ENCODE measurements around the gene SP2. TPM values are rescaled to one million over a fixed set of nuclear protein-coding genes. Genes with fewer than 3 reads are reported as not detected.

SP2 gene
- total RNA-seq, 1 experiment from 2014 or later, result 3.9 TPM

- Histone ChIP-seq H3K9me2 (replicated peaks; ENCODE audit: low read length) (no peaks in the 10 kb centered on the region), H2AFZ (ENCODE audit: low read length) (no peak overlapping the region), H3K27me3 (ENCODE audit: low read length) (no peaks in the 10 kb centered on the region), H3K4me1 (ENCODE audit: insufficient read depth, low read length) (peaks cover 36% of the 10 kb centered on the region), H3K9me3 (ENCODE audit: low read length) (no peaks in the 10 kb centered on the region), H3K9ac (ENCODE audit: low read length) (no peak overlapping the region), H3K36me3 (ENCODE audit: low read depth, low read length) (no peaks in the 10 kb centered on the region), H3K79me2 (ENCODE audit: low read length) (peaks cover 1% of the 10 kb centered on the region), H3F3A (ENCODE audit: low read length, unreplicated experiment) (no peaks in the 10 kb centered on the region), H3K4me3 (ENCODE audit: low read length) (no peak overlapping the region), H4K20me1 (ENCODE audit: low read length) (no peaks in the 10 kb centered on the region), H3K27ac (ENCODE audit: low read length) (peak overlapping the region; percentile 92), H3K4me2 (ENCODE audit: low read length) (no peak overlapping the region)
- DNase-seq, result peak; percentile 38
- POLR2A ChIA-PET (ENCODE audit: unreplicated experiment), result no interaction called here
- TF ChIP-seq EZH2phosphoT487 (IDR thresholded peaks at IDR 0.05; ENCODE audit: borderline replicate concordance, low read length) (no peak), EZH2 (IDR thresholded peaks at IDR 0.05; ENCODE audit: low read length, unreplicated experiment) (no peak), CTCF (conservative IDR thresholded peaks at IDR 0.05; ENCODE audit: low read depth, low read length) (no peak)
- peak; percentile 12 for ATAC-seq
- CTCF ChIA-PET, result no interaction called here
- intact Hi-C loops (cut with micrococcal nuclease), result no loop called here
- BruUV-seq (replicated peaks), result no TSS peak
These were observed 70.1 kb downstream of the SP2 start for GRCh38 chr17:47966079-47966519.

GRCh38 chr17:47967607-47968252, 71.7 kb downstream of the SP2 start:
- Histone ChIP-seq H3K27me3 (ENCODE audit: low read length) (no peaks in the 10 kb centered on the region), H3K36me3 (ENCODE audit: low read depth, low read length) (no peaks in the 10 kb centered on the region; the same call in 1 of the 2 replicates), H3F3A (ENCODE audit: low read length, unreplicated experiment) (no peaks in the 10 kb centered on the region), H3K79me2 (ENCODE audit: low read length) (peaks cover 18% of the 10 kb centered on the region), H3K9me3 (ENCODE audit: low read length) (no peaks in the 10 kb centered on the region), H4K20me1 (ENCODE audit: low read length) (no peaks in the 10 kb centered on the region), H3K4me3 (ENCODE audit: low read length) (no peak overlapping the region), H3K27ac (ENCODE audit: low read length) (peak overlapping the region; percentile 92), H3K4me1 (ENCODE audit: insufficient read depth, low read length) (peaks cover 49% of the 10 kb centered on the region), H2AFZ (ENCODE audit: low read length) (peak overlapping the region; percentile 41), H3K9me2 (replicated peaks; ENCODE audit: low read length) (no peaks in the 10 kb centered on the region), H3K4me2 (ENCODE audit: low read length) (peak overlapping the region; percentile 38), H3K9ac (ENCODE audit: low read length) (peak overlapping the region; percentile 61)
- ChIA-PET CTCF (interaction anchor here (1.0 to 2.0 kb wide), 5 partner anchors 18 to 58 kb away, joined by 5 to 10 read pairs (median 6); no protein-coding TSS in a partner anchor), POLR2A (ENCODE audit: unreplicated experiment) (interaction anchor here (0.7 to 1.1 kb wide), 3 partner anchors 10 to 26 kb away, joined by 3 to 4 read pairs (median 3); partner anchors contain the start of genes PNPO and PRR15L)
- peak; percentile 59 for ATAC-seq
- intact Hi-C loops (cut with micrococcal nuclease), result no loop called here
- TSS peak; percentile 69 for BruUV-seq (replicated peaks)
- TF ChIP-seq CTCF (conservative IDR thresholded peaks at IDR 0.05; ENCODE audit: low read depth, low read length), result no peak
- TF ChIP-seq EZH2phosphoT487 (IDR thresholded peaks at IDR 0.05; ENCODE audit: borderline replicate concordance, low read length), result no peak
- peak; percentile 98 for DNase-seq

GRCh38 chr17:47968836-47969235, 72.8 kb downstream of the SP2 start:
- H3F3A ChIP-seq (ENCODE audit: low read length, unreplicated experiment), result no peaks in the 10 kb centered on the region
- H3K4me1 ChIP-seq (ENCODE audit: insufficient read depth, low read length), result peaks cover 49% of the 10 kb centered on the region
- ChIA-PET CTCF (interaction anchor here (1.0 to 2.0 kb wide), 4 partner anchors 19 to 50 kb away, joined by 4 to 10 read pairs (median 6); no protein-coding TSS in a partner anchor), POLR2A (ENCODE audit: unreplicated experiment) (interaction anchor here (0.6 to 1.1 kb wide), 2 partner anchors 18 to 19 kb away, joined by 3 read pairs; no protein-coding TSS in a partner anchor)
- DNase-seq (no peak), ATAC-seq (no peak)
- no peak overlapping the region for H2AFZ ChIP-seq (ENCODE audit: low read length)
- H3K4me2 ChIP-seq (ENCODE audit: low read length), result no peak overlapping the region
- BruUV-seq (replicated peaks), result no TSS peak
- intact Hi-C loops (cut with micrococcal nuclease), result no loop called here
- no peaks in the 10 kb centered on the region for H3K9me3 ChIP-seq (ENCODE audit: low read length)
- H3K9me2 ChIP-seq (replicated peaks; ENCODE audit: low read length), result no peaks in the 10 kb centered on the region
- no peaks in the 10 kb centered on the region for H4K20me1 ChIP-seq (ENCODE audit: low read length)
- no peak for TF ChIP-seq EZH2 (IDR thresholded peaks at IDR 0.05; ENCODE audit: low read length, unreplicated experiment)
- no peak for TF ChIP-seq EZH2phosphoT487 (IDR thresholded peaks at IDR 0.05; ENCODE audit: borderline replicate concordance, low read length)
- TF ChIP-seq CTCF (conservative IDR thresholded peaks at IDR 0.05; ENCODE audit: low read depth, low read length), result no peak
- H3K36me3 ChIP-seq (ENCODE audit: low read depth, low read length), result no peaks in the 10 kb centered on the region; the same call in 1 of the 2 replicates
- H3K79me2 ChIP-seq (ENCODE audit: low read length), result peaks cover 23% of the 10 kb centered on the region
- H3K27me3 ChIP-seq (ENCODE audit: low read length), result no peaks in the 10 kb centered on the region
- H3K9ac ChIP-seq (ENCODE audit: low read length), result peak overlapping the region; percentile 61; the same call in 1 of the 2 replicates
- no peak overlapping the region for H3K4me3 ChIP-seq (ENCODE audit: low read length)
- peak overlapping the region; percentile 92 for H3K27ac ChIP-seq (ENCODE audit: low read length)
